Pancreas (tissue), 10 donors: ENCODE data around the gene ZNF217. TPM values are rescaled to one million over a fixed set of nuclear protein-coding genes. Genes with fewer than 3 reads are reported as not detected.
"Not testable (repeated sequence)": the region's sequence is repeated elsewhere in the genome, so short reads cannot be mapped to it uniquely, and the experiment has no call there.

Experiments used
- ATAC-seq, 4 donors: fragments of 200-7000 bp; cut with Tn5 transposase; one replicate each; pipeline versions ENCODE4 v1.8.0 to v1.9.1; 2020; ENCODE audit warnings: mild to moderate bottlenecking in 4 of 4, moderate library complexity in 4 of 4
- DNase-seq, 6 donors: peaks; one replicate each; pipeline ENCODE4 v3.0.0-alpha.2; 2020
- FAIRE-seq: peaks from 2 replicates; lab custom pipeline; 2012; peaks lifted over from hg19 to GRCh38; lab: Jason Lieb, UNC
- H3K27ac ChIP-seq, 4 donors: fragments of 200-600 bp; sonication (generic); 1 replicate in 3 of 4; 2 replicates in 1 of 4; pipeline versions ENCODE4 v1.5.0 to v1.8.0; 2020
- H3K27me3 ChIP-seq, 4 donors: fragments of 200-600 bp; one replicate each; pipeline ENCODE4 v1.8.0; 2021
- H3K36me3 ChIP-seq, 3 donors: fragments of 200-600 bp; sonication (generic) in 1 of 3; one replicate each; pipeline versions ENCODE4 v1.5.0 to v1.8.0; 2020 to 2021
- H3K4me1 ChIP-seq, 3 donors: fragments of 200-600 bp; one replicate each; pipeline ENCODE4 v1.8.0; 2021
- H3K4me3 ChIP-seq, 4 donors: fragments of 200-600 bp; sonication (generic) in 2 of 4; one replicate each; pipeline versions ENCODE4 v1.5.0 to v1.8.0; 2020 to 2021
- H3K9me3 ChIP-seq, 4 donors: fragments of 200-600 bp; one replicate each; pipeline ENCODE4 v1.8.0; 2021
- WGBS, 2 donors: extraction: QIAGEN DNeasy Blood & Tissue Kit; methylation state at CpG; one replicate each; pipeline ENCODE4 v1.1.7; 2013; 5-methylcytosine and 5-hydroxymethylcytosine counted together
- intact Hi-C, 3 donors: fragments of 100-400 bp; cut with DNase I; formaldehyde crosslinking; loops; one replicate each; pipeline versions ENCODE4 v1.11.1 to v1.14.2; 2022
- polyA plus RNA-seq, 2 donors: library from polyadenylated mRNA; stranded (reverse); fragments of 200-250 nt; gene quantifications; one replicate each; pipeline ENCODE4 v1.2.3, GENCODE V29; 2013
- total RNA-seq, 6 donors: library from RNA; stranded (reverse); fragmentation: NEBNext Ultra II Directional in 4 of 6; extraction: Animal tissue kit (Norgen Biotek cat#: 25700) in 4 of 6; gene quantifications; one replicate each; pipeline versions ENCODE4 v1.2.1 to v1.2.4, GENCODE V29; 2021 to 2023
- TF ChIP-seq, protein P1 (sequence below), 4 donors: fragments of 200-600 bp; sonication (generic) in 3 of 4; IDR thresholded peaks; one replicate each; pipeline versions ENCODE4 v1.5.0 to v1.8.0; 2021; ENCODE audit warnings: antibody characterized with exemption in 4 of 4
- donor health status: healthy with polysubstance abuse.
- donor health status: DM: no; HTN: no; CAD: no; lungs with moderate emphysema.
- donor health status: DM: no; HTN: no; CAD: no.
- donor health status: control.
- donor health status: control.
- donor health status: Bipolar disorder and iron deficiency.
- donor health status: DM: yes; HTN: yes; CAD: no.
- donor health status: DM: no; HTN: no; CAD: no.
- donor health status: DM: no; HTN: no; CAD: no.
- donor health status: DM: yes; HTN: yes; CAD: no.

The ZNF217 gene
- total and polyA plus RNA-seq, 8 donors = 4.2 to 29.5 (median 12.8) TPM

GRCh38 chr20:53595018-53595378 is 1.4 kb upstream of the ZNF217 start:
- intact Hi-C loops = no loop called here
- H3K4me1 ChIP-seq = peaks cover 0 to 20% (median 12%) of the 10 kb centered on the region in 3 donors
- no peaks in the 10 kb centered on the region for H3K27me3 ChIP-seq
- DNase-seq = peak in 1 of 6 donors; percentile 1
- no peak for ATAC-seq
- peak; percentile 9 for FAIRE-seq
- H3K9me3 ChIP-seq = no peaks in the 10 kb centered on the region
- WGBS, 2 donors = 3 to 4% methylated on average over 7 of the region's 7 CpGs
- peak overlapping the region in 3 of 4 donors; percentile 29 to 81 (median 67) for H3K4me3 ChIP-seq
- H3K27ac ChIP-seq = peak overlapping the region; percentile 74 to 100 (median 87)
- no peaks in the 10 kb centered on the region for H3K36me3 ChIP-seq
- TF ChIP-seq, protein P1, sequence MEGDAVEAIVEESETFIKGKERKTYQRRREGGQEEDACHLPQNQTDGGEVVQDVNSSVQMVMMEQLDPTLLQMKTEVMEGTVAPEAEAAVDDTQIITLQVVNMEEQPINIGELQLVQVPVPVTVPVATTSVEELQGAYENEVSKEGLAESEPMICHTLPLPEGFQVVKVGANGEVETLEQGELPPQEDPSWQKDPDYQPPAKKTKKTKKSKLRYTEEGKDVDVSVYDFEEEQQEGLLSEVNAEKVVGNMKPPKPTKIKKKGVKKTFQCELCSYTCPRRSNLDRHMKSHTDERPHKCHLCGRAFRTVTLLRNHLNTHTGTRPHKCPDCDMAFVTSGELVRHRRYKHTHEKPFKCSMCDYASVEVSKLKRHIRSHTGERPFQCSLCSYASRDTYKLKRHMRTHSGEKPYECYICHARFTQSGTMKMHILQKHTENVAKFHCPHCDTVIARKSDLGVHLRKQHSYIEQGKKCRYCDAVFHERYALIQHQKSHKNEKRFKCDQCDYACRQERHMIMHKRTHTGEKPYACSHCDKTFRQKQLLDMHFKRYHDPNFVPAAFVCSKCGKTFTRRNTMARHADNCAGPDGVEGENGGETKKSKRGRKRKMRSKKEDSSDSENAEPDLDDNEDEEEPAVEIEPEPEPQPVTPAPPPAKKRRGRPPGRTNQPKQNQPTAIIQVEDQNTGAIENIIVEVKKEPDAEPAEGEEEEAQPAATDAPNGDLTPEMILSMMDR (IDR thresholded peaks at IDR 0.05) = no peak

GRCh38 chr20:53594068-53595017 is 704 bp upstream of the ZNF217 start:
- 0 to 2% methylated on average over 62 to 109 of the region's 110 CpGs for WGBS, 2 donors
- Histone ChIP-seq H3K27me3 (no peaks in the 10 kb centered on the region), H3K27ac (peak overlapping the region; percentile 95 to 100 (median 98)), H3K4me3 (peak overlapping the region; percentile 44 to 82 (median 74)), H3K36me3 (no peaks in the 10 kb centered on the region), H3K9me3 (no peaks in the 10 kb centered on the region), H3K4me1 (peaks cover 3 to 23% (median 12%) of the 10 kb centered on the region in 3 donors)
- TF ChIP-seq, protein P1 (IDR thresholded peaks at IDR 0.05) = no peak
- intact Hi-C loops = no loop called here
- DNase-seq = peak; percentile 94 to 100 (median 98)
- ATAC-seq = peak; percentile 73 to 85 (median 82)
- FAIRE-seq = no peak

DNA sequence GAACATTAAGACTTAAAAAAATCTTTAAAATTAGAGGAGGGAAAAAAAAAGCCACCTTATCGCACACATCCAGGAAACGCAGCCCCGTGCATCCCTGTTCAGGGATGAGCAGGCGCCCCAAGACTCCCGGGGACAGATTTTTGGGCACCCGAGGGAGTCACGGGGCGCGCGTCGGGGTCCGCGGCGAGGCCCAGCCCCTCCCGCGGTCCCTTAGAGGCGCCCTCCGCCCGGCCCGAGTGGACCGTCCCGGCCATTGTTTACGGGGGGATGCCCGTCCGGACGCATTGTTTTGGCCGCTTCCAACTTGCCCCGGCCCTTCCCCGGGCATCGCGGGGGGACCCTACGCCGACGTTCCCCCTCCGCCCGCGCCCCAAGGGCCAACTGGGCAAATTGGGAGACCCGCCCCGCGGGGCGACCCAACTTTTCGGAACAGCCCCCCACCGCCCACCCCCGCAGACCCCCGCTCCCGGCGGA is 610 bp downstream of the ZNF217 start:
- Histone ChIP-seq H3K4me3 (peak overlapping the region; percentile 55 to 82 (median 74)), H3K36me3 (no peaks in the 10 kb centered on the region), H3K27me3 (no peaks in the 10 kb centered on the region), H3K4me1 (peaks cover 6 to 33% (median 12%) of the 10 kb centered on the region in 3 donors), H3K27ac (peak overlapping the region; percentile 95 to 100 (median 98)), H3K9me3 (no peaks in the 10 kb centered on the region)
- TF ChIP-seq, protein P1 (IDR thresholded peaks at IDR 0.05) = no peak
- ATAC-seq (peak in 2 of 4 donors; percentile 2 to 6), FAIRE-seq (no peak), DNase-seq (peak in 4 of 6 donors; percentile 44 to 79 (median 62))
- intact Hi-C loops = no loop called here
- WGBS, 2 donors = 0% methylated on average over 25 to 47 of the region's 47 CpGs

GRCh38 chr20:53592454-53592991 is 1.1 kb downstream of the ZNF217 start:
- WGBS, 2 donors = 0 to 1% methylated on average over 26 to 27 of the region's 27 CpGs
- FAIRE-seq, H3K36me3 ChIP-seq, H3K27me3 ChIP-seq, H3K9me3 ChIP-seq, intact Hi-C loops: not testable (repeated sequence)
- Histone ChIP-seq H3K4me3 (peak overlapping the region; percentile 55 to 82 (median 74)), H3K27ac (peak overlapping the region; percentile 95 to 100 (median 98)), H3K4me1 (peaks cover 6 to 34% (median 12%) of the 10 kb centered on the region in 3 donors)
- peak; percentile 10 to 24 (median 21) for ATAC-seq
- DNase-seq = peak; percentile 58 to 85 (median 69)

GRCh38 chr20:53591941-53592441 is 1.6 kb downstream of the ZNF217 start:
- FAIRE-seq, H3K27me3 ChIP-seq, intact Hi-C loops, H3K9me3 ChIP-seq, ATAC-seq, H3K36me3 ChIP-seq: not testable (repeated sequence)
- H3K27ac ChIP-seq = peak overlapping the region; percentile 95 to 100 (median 98)
- 5 to 9% methylated on average over 8 to 9 of the region's 9 CpGs for WGBS, 2 donors
- H3K4me1 ChIP-seq = peaks cover 6 to 31% (median 10%) of the 10 kb centered on the region in 3 donors
- H3K4me3 ChIP-seq = peak overlapping the region; percentile 55 to 82 (median 74)
- peak in 2 of 6 donors; percentile 12 to 16 for DNase-seq

- peak in 1 of 4 donors; percentile 2 for ATAC-seq
- intact Hi-C loops, H3K36me3 ChIP-seq, H3K9me3 ChIP-seq, H3K27me3 ChIP-seq, FAIRE-seq: not testable (repeated sequence)
- H3K4me1 ChIP-seq = peaks cover 3 to 30% (median 6%) of the 10 kb centered on the region in 3 donors
- peak overlapping the region; percentile 32 to 100 (median 98) for H3K27ac ChIP-seq
- peak overlapping the region in 2 of 4 donors; percentile 67 to 81 for H3K4me3 ChIP-seq
- peak in 1 of 6 donors; percentile 1 for DNase-seq
- WGBS, 2 donors = 2 to 9% methylated on average over 4 of the region's 4 CpGs
Observed at GRCh38 chr20:53591206-53591741, 2.4 kb downstream of the ZNF217 start.

DNA sequence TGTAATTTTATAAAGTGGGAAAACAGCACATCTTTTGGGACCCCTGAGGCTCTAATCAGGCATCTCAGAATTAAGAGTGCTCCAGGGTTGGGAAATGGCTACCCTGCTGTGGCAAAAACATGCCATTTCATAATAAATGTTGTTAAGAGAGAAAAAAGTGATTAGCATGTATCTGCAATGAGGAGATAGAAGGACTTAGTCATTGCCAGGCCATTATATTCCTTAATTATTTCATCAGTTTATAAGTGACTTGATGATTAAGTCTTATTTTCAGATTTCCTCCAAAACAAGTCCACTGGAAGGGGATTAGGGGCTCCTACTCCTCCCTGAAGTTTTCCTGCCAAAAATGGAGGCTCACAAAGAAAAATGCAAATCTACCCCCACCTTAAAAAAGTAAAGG is 3.0 kb downstream of the ZNF217 start:
- ATAC-seq, H3K9me3 ChIP-seq, FAIRE-seq, H3K27me3 ChIP-seq, H3K36me3 ChIP-seq, intact Hi-C loops: not testable (repeated sequence)
- DNase-seq = peak in 1 of 6 donors; percentile 5
- Histone ChIP-seq H3K4me3 (peak overlapping the region in 1 of 4 donors; percentile 81), H3K4me1 (peaks cover 3 to 32% (median 6%) of the 10 kb centered on the region in 3 donors), H3K27ac (peak overlapping the region in 3 of 4 donors; percentile 96 to 100 (median 99))

GRCh38 chr20:53590122-53590521 is 3.5 kb downstream of the ZNF217 start:
- H3K36me3 ChIP-seq, DNase-seq, ATAC-seq, H3K9me3 ChIP-seq, H3K27me3 ChIP-seq, FAIRE-seq, intact Hi-C loops: not testable (repeated sequence)
- 43 to 53% methylated on average over 2 of the region's 2 CpGs for WGBS, 2 donors
- H3K4me3 ChIP-seq = peak overlapping the region in 1 of 4 donors; percentile 81
- H3K4me1 ChIP-seq = peaks cover 3 to 33% (median 6%) of the 10 kb centered on the region in 3 donors
- H3K27ac ChIP-seq = peak overlapping the region in 3 of 4 donors; percentile 52 to 100 (median 99)
